ENCODE data around the gene INF2.

Gene INF2

DNA sequence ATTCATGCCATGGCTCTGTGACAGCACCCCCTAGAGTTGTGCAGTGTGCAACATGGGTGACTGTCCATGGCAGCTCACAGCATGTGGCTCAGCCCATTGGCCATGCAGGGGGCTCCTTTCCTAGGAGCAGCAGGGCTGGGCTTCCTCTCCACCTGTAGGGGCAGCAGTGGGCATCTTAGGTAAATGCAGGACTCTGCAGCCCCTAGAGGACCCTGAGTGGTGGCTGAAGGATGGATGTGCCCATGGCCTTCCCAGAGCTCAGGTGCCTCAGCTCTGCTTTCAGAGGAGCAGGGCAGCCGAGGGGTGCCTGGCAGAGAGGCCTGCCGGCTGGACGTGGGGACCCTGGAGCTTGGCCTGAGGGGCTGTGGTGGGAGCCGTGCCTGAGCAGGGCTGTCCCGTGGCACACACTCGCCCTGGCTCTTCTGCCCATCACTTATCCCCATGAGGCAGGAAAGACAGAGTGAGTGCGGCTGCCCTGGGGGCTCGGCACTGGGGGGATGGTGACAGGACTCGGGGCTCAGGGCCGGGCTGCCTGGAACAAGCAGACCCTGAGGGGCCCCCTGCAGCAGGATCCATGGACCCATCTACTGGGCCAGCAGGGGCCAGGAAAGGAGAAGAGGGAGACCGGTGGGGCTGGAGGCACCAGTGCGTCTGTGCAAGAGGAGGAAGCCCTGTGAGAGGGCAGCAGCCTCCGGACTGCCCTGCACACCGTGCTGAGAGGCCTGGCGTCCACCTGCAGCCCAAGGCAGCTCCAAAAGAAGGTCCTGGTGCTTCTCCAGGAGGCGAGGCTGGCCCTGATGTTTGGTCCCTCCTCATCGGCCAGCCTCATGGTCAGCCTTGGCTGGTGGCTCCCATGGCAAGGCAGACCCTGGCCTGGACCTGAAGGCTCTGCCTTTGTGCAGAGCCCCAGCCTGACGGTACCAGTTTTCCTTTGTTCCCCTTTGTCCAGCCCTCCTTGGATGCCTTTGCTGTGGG, 42.2 kb downstream of the INF2 start:
- H2BK120ac ChIP-seq (ENCODE audit: low read depth, low read length), result no peak overlapping the region
- H3K4me1 ChIP-seq (ENCODE audit: control insufficient read depth, insufficient read depth, low read depth, low read length), result peaks cover 14% of the 10 kb centered on the region
- peak; percentile 31 for DNase-seq
- no peak overlapping the region for H3K27ac ChIP-seq (ENCODE audit: low read length, poor library complexity, severe bottlenecking)
- no peak overlapping the region for H3K14ac ChIP-seq (ENCODE audit: low read length in 2 of 2)
- no peak overlapping the region for H2AK5ac ChIP-seq (ENCODE audit: low read length, severe bottlenecking)
- 87% methylated on average over 18 of the region's 18 CpGs for WGBS
- H3K36me3 ChIP-seq (ENCODE audit: control insufficient read depth in 1 of 2, insufficient read depth in 2 of 2, low read depth in 1 of 2, low read length in 2 of 2), result no peaks in the 10 kb centered on the region
- no peaks in the 10 kb centered on the region for H3K79me1 ChIP-seq (replicated peaks; ENCODE audit: low read length, poor library complexity, severe bottlenecking)
- peaks cover 13 to 22% of the 10 kb centered on the region in 2 experiments for H3K27me3 ChIP-seq (ENCODE audit: control insufficient read depth in 1 of 2, insufficient read depth in 1 of 2, low read length in 2 of 2)
- H3K9ac ChIP-seq (ENCODE audit: low read length), result no peak overlapping the region
- no peak overlapping the region for H2BK5ac ChIP-seq (ENCODE audit: low read depth, low read length, poor library complexity, severe bottlenecking)
- H3K18ac ChIP-seq (ENCODE audit: low read depth in 1 of 2, low read length in 2 of 2), result peak overlapping the region in 1 of 2 experiments; percentile 29
- no peak overlapping the region for H4K8ac ChIP-seq (ENCODE audit: low read length)
- H2AFZ ChIP-seq (ENCODE audit: low read depth, low read length), result no peak overlapping the region
- H3K4me2 ChIP-seq (ENCODE audit: low read length, poor library complexity, severe bottlenecking), result no peak overlapping the region
- no peak overlapping the region for H3K23ac ChIP-seq (ENCODE audit: low read length in 2 of 2)
- H2BK12ac ChIP-seq (ENCODE audit: low read length in 2 of 2), result peak overlapping the region in 1 of 2 experiments; percentile 55
- H3K9me3 ChIP-seq (ENCODE audit: control insufficient read depth, low read length), result no peaks in the 10 kb centered on the region
- peak overlapping the region; percentile 60 for H2BK15ac ChIP-seq (ENCODE audit: low read depth, poor library complexity, severe bottlenecking)
- no peak overlapping the region for H3K4me3 ChIP-seq (ENCODE audit: insufficient read depth in 1 of 2, low read depth in 1 of 2, low read length in 2 of 2)
- H4K91ac ChIP-seq (ENCODE audit: low read length), result peak overlapping the region; percentile 28
- H3K4ac ChIP-seq (ENCODE audit: low read depth in 1 of 2, low read length in 2 of 2), result no peak overlapping the region

- Histone ChIP-seq H2BK120ac (ENCODE audit: low read depth, low read length) (peak overlapping the region; percentile 36), H4K91ac (ENCODE audit: low read length) (peak overlapping the region; percentile 41), H3K27me3 (ENCODE audit: control insufficient read depth in 1 of 2, insufficient read depth in 1 of 2, low read length in 2 of 2) (peaks cover 12 to 15% of the 10 kb centered on the region in 2 experiments), H3K27ac (ENCODE audit: low read length, poor library complexity, severe bottlenecking) (no peak overlapping the region), H3K36me3 (ENCODE audit: control insufficient read depth in 1 of 2, insufficient read depth in 2 of 2, low read depth in 1 of 2, low read length in 2 of 2) (no peaks in the 10 kb centered on the region), H3K9me3 (ENCODE audit: control insufficient read depth, low read length) (no peaks in the 10 kb centered on the region), H3K18ac (ENCODE audit: low read depth in 1 of 2, low read length in 2 of 2) (peak overlapping the region; percentile 9 to 25), H3K9ac (ENCODE audit: low read length) (no peak overlapping the region), H3K4me1 (ENCODE audit: control insufficient read depth, insufficient read depth, low read depth, low read length) (peaks cover 12% of the 10 kb centered on the region), H2BK15ac (ENCODE audit: low read depth, poor library complexity, severe bottlenecking) (no peak overlapping the region), H3K79me1 (replicated peaks; ENCODE audit: low read length, poor library complexity, severe bottlenecking) (no peaks in the 10 kb centered on the region), H2BK12ac (ENCODE audit: low read length in 2 of 2) (peak overlapping the region in 1 of 2 experiments; percentile 55), H4K8ac (ENCODE audit: low read length) (no peak overlapping the region), H3K23ac (ENCODE audit: low read length in 2 of 2) (no peak overlapping the region), H3K14ac (ENCODE audit: low read length in 2 of 2) (no peak overlapping the region), H2AFZ (ENCODE audit: low read depth, low read length) (no peak overlapping the region), H3K4ac (ENCODE audit: low read depth in 1 of 2, low read length in 2 of 2) (peak overlapping the region in 1 of 2 experiments; percentile 70), H3K4me2 (ENCODE audit: low read length, poor library complexity, severe bottlenecking) (no peak overlapping the region), H2BK5ac (ENCODE audit: low read depth, low read length, poor library complexity, severe bottlenecking) (no peak overlapping the region), H2AK5ac (ENCODE audit: low read length, severe bottlenecking) (no peak overlapping the region), H3K4me3 (ENCODE audit: insufficient read depth in 1 of 2, low read depth in 1 of 2, low read length in 2 of 2) (no peak overlapping the region)
- 91% methylated on average over 14 of the region's 14 CpGs for WGBS
- DNase-seq, result no peak
These were observed 43.0 kb downstream of the INF2 start for GRCh38 chr14:104732355-104732804.

GRCh38 chr14:104732931-104733681, 43.7 kb downstream of the INF2 start:
- Histone ChIP-seq H3K4ac (ENCODE audit: low read depth in 1 of 2, low read length in 2 of 2) (no peak overlapping the region), H2BK5ac (ENCODE audit: low read depth, low read length, poor library complexity, severe bottlenecking) (no peak overlapping the region), H3K79me1 (replicated peaks; ENCODE audit: low read length, poor library complexity, severe bottlenecking) (no peaks in the 10 kb centered on the region), H3K4me3 (ENCODE audit: insufficient read depth in 1 of 2, low read depth in 1 of 2, low read length in 2 of 2) (no peak overlapping the region), H2BK120ac (ENCODE audit: low read depth, low read length) (no peak overlapping the region), H2AK5ac (ENCODE audit: low read length, severe bottlenecking) (no peak overlapping the region), H3K14ac (ENCODE audit: low read length in 2 of 2) (peak overlapping the region in 1 of 2 experiments; percentile 57), H3K4me2 (ENCODE audit: low read length, poor library complexity, severe bottlenecking) (no peak overlapping the region), H2AFZ (ENCODE audit: low read depth, low read length) (no peak overlapping the region), H3K4me1 (ENCODE audit: control insufficient read depth, insufficient read depth, low read depth, low read length) (peaks cover 12% of the 10 kb centered on the region), H3K36me3 (ENCODE audit: control insufficient read depth in 1 of 2, insufficient read depth in 2 of 2, low read depth in 1 of 2, low read length in 2 of 2) (no peaks in the 10 kb centered on the region), H2BK12ac (ENCODE audit: low read length in 2 of 2) (peak overlapping the region in 1 of 2 experiments; percentile 56), H2BK15ac (ENCODE audit: low read depth, poor library complexity, severe bottlenecking) (peak overlapping the region; percentile 21), H3K27ac (ENCODE audit: low read length, poor library complexity, severe bottlenecking) (no peak overlapping the region), H3K9ac (ENCODE audit: low read length) (no peak overlapping the region), H3K23ac (ENCODE audit: low read length in 2 of 2) (no peak overlapping the region), H3K27me3 (ENCODE audit: control insufficient read depth in 1 of 2, insufficient read depth in 1 of 2, low read length in 2 of 2) (peaks cover 4 to 10% of the 10 kb centered on the region in 2 experiments), H4K91ac (ENCODE audit: low read length) (peak overlapping the region; percentile 53), H3K9me3 (ENCODE audit: control insufficient read depth, low read length) (no peaks in the 10 kb centered on the region), H3K18ac (ENCODE audit: low read depth in 1 of 2, low read length in 2 of 2) (peak overlapping the region in 1 of 2 experiments; percentile 64), H4K8ac (ENCODE audit: low read length) (no peak overlapping the region)
- WGBS, result 91% methylated on average over 23 of the region's 23 CpGs
- no peak for DNase-seq

All from mesenchymal stem cell (in vitro differentiated cells and primary cell).